HuH-7.5 (cell line): Measurements from ENCODE around the gene RASAL3.
A peak's percentile ranks its signal among the peaks of the same experiment; 100 is the strongest.

Experiments used
- DNase-seq: peaks from one replicate; pipeline ENCODE4 v3.0.0; 2011; ENCODE audit warnings: low spot score

RASAL3 gene

DNA sequence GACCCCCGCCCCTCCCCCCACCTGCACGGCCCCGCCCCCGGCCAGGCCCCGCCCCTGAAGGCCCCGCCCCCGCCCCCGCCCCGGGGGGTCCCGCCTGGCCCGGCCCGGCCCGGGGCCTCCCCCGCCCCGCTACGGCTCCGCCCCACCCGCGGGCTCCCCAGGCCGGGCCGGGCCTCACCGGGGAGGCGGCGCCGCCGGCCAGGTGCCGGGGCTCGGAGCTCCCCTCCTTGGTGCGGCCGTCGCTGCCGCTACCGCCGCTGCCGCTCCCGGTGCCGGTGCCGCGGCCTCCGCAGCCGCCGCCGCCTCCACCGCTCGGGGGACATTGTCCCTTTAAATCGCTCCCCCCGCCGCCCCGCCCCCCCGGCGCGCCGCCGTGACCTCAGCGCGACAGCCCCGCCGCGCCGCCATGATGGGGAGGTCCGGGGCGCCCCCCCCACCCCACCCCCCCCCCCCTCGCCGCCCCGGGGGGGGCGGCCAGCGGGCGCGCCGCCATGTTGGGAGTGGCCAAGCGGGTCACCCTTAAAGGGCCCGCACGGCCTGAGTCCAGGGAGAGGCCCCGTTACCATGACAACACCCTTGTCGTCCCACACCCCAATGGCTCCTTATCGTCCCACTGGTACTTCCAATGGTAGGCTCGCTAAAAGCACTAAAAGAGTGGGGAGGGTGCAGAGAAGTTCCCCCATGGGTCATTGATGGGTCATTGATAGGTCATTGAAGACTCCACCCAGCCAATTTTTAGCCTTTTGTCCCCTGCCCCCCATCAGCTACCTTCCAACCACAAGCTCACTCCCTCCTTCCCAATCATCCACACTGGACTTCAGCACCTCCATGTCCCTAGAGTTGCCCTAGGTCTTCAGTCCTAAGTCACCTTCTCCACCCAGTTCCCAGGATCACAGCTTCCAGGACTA, 14.5 kb downstream of the RASAL3 start, which contains the start of gene WIZ:
Gene WIZ, minus strand, starts transcription at position 337 of the 908 bp plus-strand sequence. CDS start 1,649 bp downstream, outside the sequence.
- peak; percentile 94 for DNase-seq

DNA sequence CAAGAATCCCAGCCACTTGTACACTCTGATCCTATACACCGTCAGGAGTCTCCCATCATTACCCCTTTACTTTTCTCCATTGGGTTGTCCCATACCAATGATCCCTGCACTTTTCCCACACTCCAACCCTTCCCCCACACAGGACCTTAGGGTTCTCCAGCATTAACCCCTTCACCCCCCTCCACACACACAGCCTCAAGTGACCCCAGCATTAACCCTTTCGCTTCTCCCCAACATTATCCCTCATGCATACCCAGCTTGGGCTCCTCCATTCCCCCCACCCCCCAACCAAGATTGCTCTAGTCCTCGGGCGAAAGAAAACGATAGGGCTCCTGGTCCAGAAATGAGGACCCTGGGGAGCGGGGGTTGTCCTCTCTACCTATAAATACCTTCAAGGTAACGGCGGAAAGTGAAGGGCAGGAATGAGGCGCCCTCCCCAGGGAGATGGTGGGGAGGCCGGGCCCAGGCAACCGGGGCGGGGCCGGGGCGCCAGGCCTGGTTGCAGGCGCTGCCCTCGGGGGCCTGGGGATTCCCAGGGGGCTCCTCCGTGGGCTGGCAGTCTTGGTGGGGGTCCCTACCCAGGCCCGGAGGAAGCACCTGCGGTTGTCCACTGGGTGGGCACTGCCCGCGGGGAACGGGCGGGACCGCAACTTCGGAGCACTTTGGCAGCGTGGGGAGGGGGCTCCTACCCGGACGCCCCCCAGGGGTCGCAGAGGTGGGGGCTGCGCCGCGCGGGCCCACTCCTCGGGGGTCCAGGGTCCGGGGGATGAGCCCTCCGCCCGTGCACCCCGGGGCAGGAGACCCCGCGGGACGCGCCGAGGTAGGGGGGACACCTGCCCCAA, 15.3 kb downstream of the RASAL3 start:
- no peak for DNase-seq

DNA sequence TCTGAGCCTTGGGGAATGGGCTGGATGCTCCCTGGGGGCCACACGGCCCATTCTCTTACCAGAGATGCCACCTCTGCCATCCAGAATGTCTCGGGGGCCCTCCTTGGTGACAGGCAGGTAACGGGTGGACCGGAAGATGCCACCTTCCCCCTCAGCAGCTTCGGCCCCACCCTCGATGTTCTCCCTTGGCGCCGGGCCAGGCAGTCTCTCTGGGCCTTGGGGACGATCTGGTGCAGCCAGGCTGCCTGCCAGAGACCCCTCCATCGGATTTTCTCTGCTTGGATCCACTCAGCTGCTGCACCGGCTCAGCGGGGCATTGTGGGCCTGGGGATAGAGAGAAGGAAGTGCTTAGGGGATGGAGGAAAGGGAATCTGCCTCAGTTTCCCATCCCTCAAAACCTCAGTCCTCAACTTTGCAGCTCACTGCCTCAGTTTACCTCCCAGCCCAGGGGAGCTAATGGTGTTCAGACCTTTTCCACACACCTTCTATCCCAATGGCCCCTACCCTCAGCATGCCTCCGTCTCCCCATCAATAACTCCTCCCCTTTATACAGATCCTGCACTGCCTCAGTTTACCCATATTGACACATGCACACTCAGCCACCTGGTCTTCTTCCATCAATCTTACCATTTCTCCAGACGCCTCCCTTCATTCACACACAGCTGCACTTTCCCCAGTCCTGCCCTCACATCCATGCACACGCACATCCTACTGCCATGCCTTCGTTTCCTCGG, 16.1 kb downstream of the RASAL3 start:
- no peak for DNase-seq

DNA sequence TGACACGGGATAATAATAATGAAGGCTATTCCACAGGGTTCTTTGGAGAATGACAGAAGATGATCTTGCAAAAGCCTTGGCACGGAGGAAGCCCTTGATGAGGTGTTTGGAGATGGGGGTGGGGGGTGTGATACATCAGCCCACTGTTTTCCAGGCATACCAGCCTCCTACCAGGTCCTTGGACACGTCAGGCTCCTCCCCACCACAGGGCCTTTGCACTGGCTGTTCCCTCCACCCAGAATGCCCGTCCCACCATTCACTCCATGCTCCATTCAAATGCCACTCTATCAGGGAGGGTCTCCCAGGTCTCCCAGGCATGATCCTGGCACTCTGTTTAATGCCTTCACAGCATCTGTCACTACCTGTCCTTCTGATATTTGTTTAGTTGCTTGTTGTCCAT, 17.3 kb downstream of the RASAL3 start:
- DNase-seq = no peak

DNA sequence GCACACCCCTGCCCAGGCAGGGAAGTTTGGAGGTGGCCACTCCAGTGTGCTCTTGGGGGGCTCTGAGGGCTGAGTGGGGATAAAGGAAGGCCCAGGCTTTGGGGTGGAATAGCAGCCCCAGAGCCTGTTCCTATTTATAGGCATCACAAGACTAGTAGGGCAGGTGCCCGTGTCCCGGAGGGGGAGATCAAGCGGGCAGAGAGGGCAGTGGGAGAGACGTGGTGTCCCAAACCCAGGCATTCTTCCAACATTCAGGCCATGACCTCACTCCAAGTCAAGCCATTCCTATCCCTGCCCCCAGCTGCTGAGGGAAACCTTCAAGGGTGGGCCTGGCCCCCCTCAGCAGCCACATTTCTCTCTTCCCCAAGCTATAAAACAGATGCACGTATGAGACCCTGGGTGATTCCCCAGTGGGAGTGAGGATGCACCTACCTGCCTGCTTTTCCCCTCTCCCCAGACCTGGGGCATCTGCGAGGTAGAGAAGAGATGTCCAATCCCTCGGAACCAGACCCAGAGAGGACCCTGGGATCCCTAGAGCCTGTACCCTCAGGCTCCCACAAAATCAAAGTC, 18.5 kb downstream of the RASAL3 start:
- DNase-seq = no peak

DNA sequence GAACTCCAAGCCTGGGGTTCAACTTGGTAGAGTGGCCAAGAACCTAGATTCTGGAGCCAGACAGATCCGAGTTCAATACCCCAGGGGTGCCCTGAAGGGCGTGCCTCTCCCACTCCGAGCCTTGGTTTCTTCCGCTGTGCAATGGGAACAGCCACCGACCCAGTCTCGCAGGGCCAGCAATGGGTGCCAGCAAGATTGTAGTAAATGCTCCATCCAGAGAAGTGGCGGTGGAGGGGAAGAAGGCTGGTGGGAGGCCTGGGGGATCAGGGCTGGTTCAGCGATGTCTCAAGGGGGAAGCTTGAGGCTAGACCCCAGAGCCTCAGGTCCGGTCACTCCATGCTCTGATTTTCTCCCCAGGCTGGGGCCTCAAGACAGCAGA, 19.1 kb downstream of the RASAL3 start:
- no peak for DNase-seq

DNA sequence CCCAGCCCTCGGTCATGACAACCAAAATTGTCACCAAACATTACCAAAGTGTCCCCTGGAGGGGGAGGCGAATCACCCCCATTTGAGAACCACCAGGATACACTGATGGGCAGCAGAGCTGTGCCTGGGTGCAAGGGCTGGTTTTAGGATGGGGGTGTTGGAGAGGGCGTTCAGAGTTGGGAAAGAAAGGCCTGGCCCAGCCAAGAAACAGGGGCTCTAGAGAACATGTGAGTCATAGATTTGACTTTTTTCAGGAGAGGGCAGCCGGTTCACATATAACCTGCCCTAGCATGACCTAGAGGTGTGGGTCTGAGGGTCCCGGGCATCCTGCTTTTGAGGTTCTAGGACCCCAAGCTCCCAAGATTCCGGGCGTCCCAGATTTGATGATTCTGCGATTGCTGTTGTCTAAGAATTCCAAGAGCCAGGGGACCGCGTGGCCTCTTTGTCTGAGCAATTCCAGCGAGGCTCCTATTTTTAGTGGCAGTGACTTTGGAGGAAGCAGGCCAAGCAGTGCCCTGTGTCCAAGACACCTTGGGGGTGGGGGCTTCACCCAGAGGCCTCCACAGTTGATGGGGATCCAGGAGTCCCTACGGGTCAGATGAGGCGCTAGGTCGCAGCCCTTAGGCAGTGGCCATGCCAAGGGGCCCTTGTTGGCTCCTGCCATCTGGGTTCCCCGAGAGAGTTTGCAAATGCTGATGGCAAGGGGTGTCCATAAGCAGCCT, 19.7 kb downstream of the RASAL3 start:
- DNase-seq = no peak

DNA sequence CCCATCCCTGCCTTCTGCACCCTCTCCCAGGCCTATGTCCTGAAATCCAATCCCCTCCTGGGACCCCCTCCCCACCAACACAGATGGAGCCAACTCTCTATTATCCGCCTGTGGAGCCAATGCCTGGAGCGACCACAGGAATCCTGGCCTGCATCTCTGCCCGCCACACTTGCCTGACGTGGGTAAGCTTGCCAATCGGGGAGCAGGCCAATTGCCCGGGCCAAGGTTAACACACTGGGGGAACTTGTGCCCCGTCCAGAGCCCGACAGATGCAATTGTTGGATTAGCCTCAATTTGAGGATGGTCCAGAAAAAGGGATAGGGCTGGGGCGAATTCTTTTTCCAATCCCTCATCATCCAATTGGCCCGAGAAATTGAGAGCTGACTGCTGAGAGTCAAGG, 20.5 kb downstream of the RASAL3 start:
- no peak for DNase-seq

DNA sequence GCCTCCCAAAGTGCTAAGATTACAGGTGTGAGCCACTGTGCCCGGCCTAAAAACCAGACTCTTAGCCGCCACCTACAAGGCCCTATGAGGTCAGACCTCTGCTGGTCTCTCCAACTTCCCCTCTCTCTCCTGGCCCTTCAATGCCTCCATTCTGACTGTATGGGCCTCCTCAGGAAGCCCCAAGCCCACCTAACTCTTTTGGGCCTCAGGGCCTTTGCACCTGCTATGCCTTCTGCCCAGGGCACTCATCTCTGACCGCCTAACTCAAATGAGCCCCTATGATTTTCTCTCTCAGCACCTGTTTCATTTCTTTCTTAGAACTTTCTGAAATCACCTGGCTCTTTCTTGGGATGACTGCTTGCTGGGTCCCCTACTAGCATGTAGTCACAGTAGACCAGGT, 21.0 kb downstream of the RASAL3 start:
- DNase-seq = no peak

DNA sequence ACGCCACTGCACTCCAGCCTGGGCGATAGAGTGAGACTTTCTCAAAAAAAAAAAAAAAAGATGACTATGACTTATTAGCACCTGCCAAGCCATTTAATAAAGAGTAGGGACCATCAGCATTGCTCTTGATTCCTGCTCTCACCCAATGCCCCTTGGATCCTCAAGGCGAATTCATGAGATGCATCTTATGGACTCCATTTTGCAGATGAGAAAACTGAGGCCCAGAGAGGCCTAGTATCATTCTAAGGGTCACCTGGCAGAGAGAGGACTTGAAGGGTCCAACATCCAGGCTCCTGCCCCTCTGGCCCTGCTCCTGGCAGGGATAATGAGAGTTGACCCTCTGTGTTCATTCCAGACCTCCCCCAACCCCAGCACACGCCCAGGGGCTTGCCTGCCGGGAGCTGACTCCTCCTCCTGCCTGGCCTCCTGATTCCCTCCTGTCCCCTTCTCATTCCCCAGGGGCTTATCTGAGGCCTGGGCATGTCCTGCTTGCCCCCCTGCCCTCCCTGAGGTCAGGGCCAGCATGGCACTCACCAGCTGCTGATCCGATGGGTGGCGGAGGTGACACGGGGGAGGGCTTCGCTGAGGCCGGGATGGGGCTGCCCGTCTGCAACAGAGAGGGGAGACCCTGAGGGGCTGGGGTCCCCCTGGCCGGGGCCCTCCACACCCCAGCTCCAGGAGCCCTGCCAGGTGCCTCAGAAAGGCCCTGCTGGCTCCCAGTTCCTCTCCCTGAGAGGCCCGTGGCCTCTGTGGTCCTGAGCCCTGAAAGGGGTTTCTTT, 22.0 kb downstream of the RASAL3 start:
- no peak for DNase-seq

DNA sequence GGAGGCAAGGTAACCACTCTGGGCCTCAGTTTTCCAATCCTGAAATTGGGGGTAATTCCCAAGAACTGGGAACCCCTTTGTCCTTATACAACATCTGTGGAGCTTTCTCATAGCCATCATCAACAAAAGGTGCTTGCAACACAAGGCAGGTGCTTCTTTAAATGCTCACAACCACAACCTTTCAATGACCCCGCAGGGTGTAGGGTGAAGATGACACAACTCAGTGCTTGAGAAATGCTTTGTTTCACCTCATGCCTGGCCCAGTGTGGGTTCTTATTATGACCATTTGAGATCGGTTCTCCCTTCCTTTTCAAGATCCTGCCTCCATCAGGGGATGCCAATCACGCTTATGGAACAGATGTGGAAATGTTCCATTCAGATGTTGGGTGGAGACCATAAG, 23.0 kb downstream of the RASAL3 start:
- no peak for DNase-seq

DNA sequence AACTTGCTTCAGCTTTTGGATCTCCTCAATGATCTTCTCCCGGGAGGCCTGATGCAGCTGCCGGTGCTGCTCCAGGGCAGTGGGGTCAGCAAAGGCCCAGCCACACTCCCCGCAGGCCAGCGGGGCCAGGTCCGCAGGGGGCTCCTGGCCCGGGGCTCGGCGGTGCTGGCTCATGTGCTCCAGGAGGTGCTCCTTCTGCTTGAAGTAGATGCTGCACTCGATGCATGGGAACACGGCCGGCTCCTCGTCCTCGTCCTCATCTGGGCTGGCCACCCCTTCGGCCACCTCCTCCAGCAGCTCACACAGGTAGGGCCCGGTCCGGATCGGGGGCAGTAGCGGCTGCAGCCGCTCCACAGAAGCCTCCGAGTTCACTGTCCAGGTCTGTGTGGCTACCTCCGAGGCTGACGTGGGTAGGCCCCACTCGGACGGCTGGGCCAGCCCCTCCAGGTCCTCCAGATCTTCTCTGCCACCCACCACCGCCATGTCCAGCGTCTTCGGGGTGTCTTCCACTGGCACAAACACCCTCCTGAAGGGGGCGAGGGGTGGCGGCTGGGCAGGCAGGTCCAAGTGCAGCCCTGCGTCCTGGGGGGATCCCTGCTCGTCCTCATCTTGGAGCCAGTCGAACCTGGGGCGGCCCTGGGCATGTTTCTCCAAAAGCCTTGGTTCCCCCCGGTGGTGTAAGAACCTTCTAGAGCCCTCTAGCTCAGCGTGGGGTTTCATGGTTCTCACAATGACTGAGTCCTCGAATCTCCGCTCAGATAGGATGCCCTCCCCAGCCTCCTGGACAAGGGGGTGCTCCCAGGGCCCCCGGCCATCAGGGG, 24.3 kb downstream of the RASAL3 start:
- DNase-seq = no peak

DNA sequence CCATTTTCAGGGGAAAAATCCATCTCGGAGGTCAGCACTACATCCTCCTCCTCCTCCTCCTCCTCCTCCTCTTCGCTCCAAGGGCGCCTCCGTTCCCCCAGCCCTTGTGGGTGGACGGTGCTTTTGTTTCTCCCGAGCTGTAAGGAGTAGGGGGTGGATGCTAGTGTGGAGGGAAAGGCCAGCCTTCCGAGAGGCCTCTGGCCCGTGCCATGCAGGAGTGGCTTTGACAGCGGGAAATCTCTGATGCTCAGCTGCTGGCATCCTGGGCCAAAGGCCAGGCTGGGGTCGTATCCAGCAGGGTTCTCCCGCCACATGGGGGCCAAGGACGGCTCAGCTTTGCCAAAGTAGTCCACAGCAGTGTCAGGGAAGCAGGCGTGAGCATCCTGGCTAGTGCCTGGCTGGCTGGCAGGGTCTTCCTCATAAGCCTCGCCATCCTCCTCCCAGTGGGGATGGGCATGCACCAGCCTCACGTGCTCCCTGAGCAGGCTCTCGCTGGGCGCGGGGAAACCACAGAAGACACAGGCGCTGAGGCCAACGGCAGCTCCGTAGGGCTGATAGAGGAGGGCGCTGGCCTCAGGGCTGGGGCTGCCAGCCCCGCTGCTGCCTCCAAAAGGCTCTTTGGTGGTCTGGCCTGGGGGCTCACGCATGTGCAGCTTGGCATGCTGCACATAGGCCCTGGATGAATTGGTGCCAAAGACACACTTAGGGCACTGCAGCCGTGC, 25.1 kb downstream of the RASAL3 start:
- no peak for DNase-seq

DNA sequence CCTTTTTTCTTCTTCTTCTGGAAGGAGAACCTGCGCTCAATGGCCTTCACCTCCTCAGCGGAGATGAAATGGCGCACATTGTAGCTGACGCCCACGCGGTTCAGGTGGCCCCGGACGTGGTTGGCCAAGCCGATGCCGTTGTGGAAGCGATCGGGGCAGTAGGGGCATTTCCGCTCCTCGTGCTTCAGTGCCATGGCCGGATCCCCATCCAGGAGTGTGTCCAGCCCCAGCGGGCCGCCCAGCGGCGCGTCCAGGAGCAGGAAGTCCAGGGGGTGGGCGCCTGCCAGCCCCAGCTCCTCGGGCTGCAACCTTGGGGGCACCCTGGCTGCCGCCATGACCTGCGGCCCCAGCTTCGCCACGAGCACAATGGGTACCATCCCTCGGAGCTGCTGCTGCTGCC, 25.8 kb downstream of the RASAL3 start:
- no peak for DNase-seq

DNA sequence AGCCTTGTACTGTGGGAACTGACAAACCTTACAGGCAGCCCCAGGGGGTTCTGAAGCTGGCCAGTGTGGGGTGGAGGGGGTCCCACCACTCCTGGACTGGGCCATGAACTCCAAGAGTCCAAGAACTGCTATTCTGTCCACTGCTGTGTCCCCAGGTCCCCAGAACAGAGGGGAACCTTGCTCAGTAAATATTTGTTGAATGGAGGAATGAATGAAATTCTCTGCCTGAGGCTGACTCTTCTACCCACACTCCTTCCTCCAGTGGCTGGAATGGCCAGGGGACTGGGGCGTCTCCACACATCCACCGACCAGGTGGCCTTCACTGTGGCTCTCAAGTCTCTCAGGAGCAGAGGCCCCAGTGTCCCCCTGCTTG, 26.2 kb downstream of the RASAL3 start:
- DNase-seq = no peak

DNA sequence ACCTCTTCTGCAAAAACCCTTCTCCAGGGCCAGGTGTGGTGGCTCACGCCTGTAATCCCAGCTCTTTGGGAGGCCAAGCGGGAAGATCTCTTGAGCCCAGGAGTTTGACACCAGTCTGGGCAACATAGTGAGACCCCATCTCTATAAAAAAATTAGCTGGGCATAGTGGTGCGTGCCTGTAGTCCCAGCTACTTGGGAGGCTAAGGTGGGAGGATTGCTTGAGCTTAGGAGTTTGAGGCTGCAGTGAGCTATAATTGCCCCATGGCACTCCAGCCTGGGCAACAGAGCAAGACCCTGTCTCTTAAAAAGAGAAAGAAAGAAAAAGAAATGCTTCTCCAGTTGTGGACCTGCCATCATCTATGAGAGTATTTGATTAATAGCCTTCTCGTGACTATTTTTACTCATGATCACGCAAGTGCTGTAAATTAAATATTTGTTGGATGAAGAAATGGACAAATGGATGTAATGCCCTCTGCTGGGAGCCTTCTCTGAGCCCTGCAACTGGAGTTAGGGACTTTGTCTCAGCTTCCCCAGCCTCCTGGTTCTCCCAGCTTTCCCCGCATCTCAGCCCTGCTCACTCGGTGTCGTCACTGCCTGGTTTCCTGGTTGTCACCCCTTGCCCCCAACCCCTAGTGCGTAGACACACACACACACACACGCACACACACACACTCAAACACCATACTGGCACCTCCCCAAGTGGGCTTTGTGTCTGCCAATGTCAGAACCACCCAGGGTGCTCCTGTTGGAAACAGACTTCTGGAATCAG, 26.8 kb downstream of the RASAL3 start:
- no peak for DNase-seq

DNA sequence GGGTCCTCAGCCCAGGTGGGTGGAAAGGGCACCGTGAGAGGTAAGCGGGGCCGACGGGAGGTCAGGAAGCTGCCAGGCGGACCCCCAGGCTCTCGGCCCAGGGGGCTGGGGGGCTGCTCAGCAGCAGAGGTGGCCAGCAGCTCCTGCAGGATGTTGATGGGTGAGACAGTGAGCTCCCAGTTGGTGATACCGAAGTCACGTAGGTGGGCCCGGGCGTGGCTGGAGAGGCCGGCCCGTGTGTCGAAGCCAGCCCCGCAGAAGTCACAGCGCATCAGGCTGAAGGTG, 27.6 kb downstream of the RASAL3 start:
- no peak for DNase-seq

DNA sequence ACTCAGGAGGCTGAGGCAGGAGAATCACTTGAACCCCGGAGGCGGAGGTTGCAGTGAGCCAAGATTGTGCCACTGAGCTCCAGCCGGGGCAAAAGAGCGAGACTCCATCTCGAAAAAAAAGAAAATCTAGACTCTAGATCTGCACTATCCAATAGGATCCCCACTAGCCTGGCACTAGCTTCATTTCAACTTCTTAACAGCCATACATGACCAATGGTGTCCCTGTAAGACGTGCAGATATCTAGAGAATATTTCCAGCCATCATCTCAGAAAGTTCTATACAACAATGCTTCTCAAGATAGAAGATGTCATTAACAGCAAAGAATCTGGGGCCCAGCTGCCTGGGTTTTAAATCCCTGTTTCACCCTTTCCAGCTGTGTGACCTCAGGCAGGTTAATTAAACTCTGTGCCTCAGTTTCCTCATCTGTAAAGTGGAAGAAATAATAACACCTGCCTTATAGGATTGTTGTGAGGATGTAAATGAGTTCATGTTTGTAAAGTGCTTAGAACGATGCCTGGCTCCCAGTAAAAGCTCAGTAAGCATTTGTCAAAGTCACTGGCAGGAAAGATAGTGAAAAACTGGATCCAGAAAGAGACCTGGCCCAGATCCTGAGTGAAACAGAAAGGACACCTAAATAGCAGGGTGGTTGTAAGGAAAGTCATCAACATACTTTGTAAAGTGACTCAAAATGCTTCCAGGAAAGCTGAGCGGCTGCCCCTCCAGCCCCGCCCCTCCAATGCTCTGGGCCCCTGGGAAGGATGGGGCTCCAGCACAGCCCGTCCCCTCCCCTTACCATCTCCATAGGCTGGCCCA, 28.1 kb downstream of the RASAL3 start:
- DNase-seq = no peak
